H1 (cell line): ENCODE data around the gene MYLK2. TPM values are rescaled to one million over a fixed set of nuclear protein-coding genes. Genes with fewer than 3 reads are reported as not detected.

Experiments
- CTCF ChIA-PET: fragments of 300-600 bp; sonication (Branson Sonifier 250); formaldehyde crosslinking; loops from one replicate; lab custom pipeline; 2021; ENCODE audit not compliant: partially characterized antibody; lab: Charles Lee
- POLR2A ChIA-PET: fragments of 300-600 bp; sonication (Branson Sonifier 250); formaldehyde crosslinking; loops from one replicate; lab custom pipeline; 2021; ENCODE audit warnings: inconsistent platforms; ENCODE audit not compliant: partially characterized antibody; lab: Charles Lee
- DNase-seq, 2 experiments: peaks; one replicate each; pipeline versions ENCODE4 v3.0.0 to v3.0.0-alpha.2; 2010 to 2022; ENCODE audit warnings: low spot score in 2 of 2, low read depth in 1 of 2, mixed read lengths in 1 of 2
- FAIRE-seq: peaks from 2 replicates; lab custom pipeline; 2011; peaks lifted over from hg19 to GRCh38; lab: Jason Lieb, UNC
- H2AFZ ChIP-seq: 2 replicates; pipeline ENCODE4 v1.8.1; 2012; ENCODE audit warnings: low read length, inconsistent platforms
- H2AK5ac ChIP-seq: 2 replicates; pipeline ENCODE4 v1.6.1; 2013; ENCODE audit warnings: low read depth, low read length
- H2BK120ac ChIP-seq: replicated peaks from 2 replicates; pipeline ENCODE3; 2013; ENCODE audit warnings: low read depth, low read length, inconsistent platforms
- H2BK12ac ChIP-seq: 2 replicates; pipeline ENCODE4 v1.6.1; 2013; ENCODE audit warnings: low read depth, low read length
- H2BK15ac ChIP-seq: 2 replicates; pipeline ENCODE4 v1.6.1; 2013; ENCODE audit warnings: low read length
- H2BK20ac ChIP-seq: 2 replicates; pipeline ENCODE4 v1.6.1; 2013; ENCODE audit warnings: low read length
- H2BK5ac ChIP-seq: 2 replicates; pipeline ENCODE4 v1.6.1; 2013; ENCODE audit warnings: low read depth, low read length
- H3K14ac ChIP-seq: 2 replicates; pipeline ENCODE4 v1.6.1; 2013; ENCODE audit warnings: inconsistent platforms; ENCODE audit not compliant: insufficient read length
- H3K18ac ChIP-seq: 2 replicates; pipeline ENCODE4 v1.6.1; 2013; ENCODE audit warnings: low read length; ENCODE audit errors: extremely low read depth
- H3K23ac ChIP-seq: 2 replicates; pipeline ENCODE4 v1.6.1; 2013; ENCODE audit warnings: inconsistent platforms; ENCODE audit not compliant: insufficient read length
- H3K23me2 ChIP-seq: 2 replicates; pipeline ENCODE4 v1.6.1; 2013; ENCODE audit warnings: low read depth, low read length
- H3K27ac ChIP-seq: 2 replicates; pipeline ENCODE4 v1.6.1; 2011; ENCODE audit warnings: low read depth, low read length, inconsistent platforms
- H3K27me3 ChIP-seq, 4 experiments: replicated peaks in 1 of 4; 1 replicate in 1 of 4; 2 replicates in 3 of 4; pipeline versions ENCODE4 v1.6.1 to v1.8.1; 2011 to 2013; ENCODE audit warnings: low read length in 3 of 4, mild to moderate bottlenecking in 3 of 4, inconsistent platforms in 2 of 4, mixed read lengths in 2 of 4, moderate library complexity in 1 of 4; ENCODE audit not compliant: control insufficient read depth in 3 of 4, insufficient read depth in 3 of 4; ENCODE audit errors: extremely low read depth in 1 of 4
- H3K36me3 ChIP-seq, 4 experiments: 2 replicates each; pipeline versions ENCODE4 v1.6.1 to v1.8.1; 2011 to 2013; ENCODE audit warnings: mild to moderate bottlenecking in 4 of 4, low read length in 3 of 4, moderate library complexity in 2 of 4, control low read depth in 1 of 4, inconsistent platforms in 1 of 4; ENCODE audit not compliant: insufficient read depth in 4 of 4, control insufficient read depth in 2 of 4
- H3K4ac ChIP-seq: replicated peaks from 2 replicates; pipeline ENCODE3; 2013; ENCODE audit warnings: low read length, low read depth, mixed read lengths, inconsistent platforms; ENCODE audit not compliant: insufficient read length
- H3K4me1 ChIP-seq, 4 experiments: replicated peaks in 1 of 4; 1 replicate in 1 of 4; 2 replicates in 3 of 4; pipeline versions ENCODE4 v1.6.1 to v1.8.1; 2011 to 2013; ENCODE audit warnings: low read length in 3 of 4, inconsistent platforms in 2 of 4, mixed read lengths in 1 of 4; ENCODE audit not compliant: insufficient read depth in 4 of 4, control insufficient read depth in 3 of 4
- H3K4me2 ChIP-seq, 2 experiments: 2 replicates each; pipeline versions ENCODE4 v1.6.1 to v1.8.1; 2011 to 2013; ENCODE audit warnings: low read depth in 2 of 2, low read length in 2 of 2, control low read depth in 1 of 2, inconsistent platforms in 1 of 2, mild to moderate bottlenecking in 1 of 2; ENCODE audit not compliant: insufficient read depth in 1 of 2
- H3K4me3 ChIP-seq, 4 experiments: fragments of 200-600, 300-600 bp in 1 of 4; sonication (generic), shearing (Covaris generic), sonication (Bioruptor Twin) in 1 of 4; 2 replicates each; pipeline versions ENCODE4 v1.5.1 to v1.8.1; 2011 to 2016; ENCODE audit warnings: low read length in 4 of 4, low read depth in 3 of 4, control low read depth in 2 of 4, inconsistent platforms in 2 of 4, mild to moderate bottlenecking in 2 of 4, mixed read lengths in 1 of 4, moderate library complexity in 1 of 4; ENCODE audit not compliant: insufficient read depth in 2 of 4; ENCODE audit errors: extremely low read depth in 1 of 4
- H3K56ac ChIP-seq: replicated peaks from 2 replicates; pipeline ENCODE3; 2013; ENCODE audit warnings: low read depth, mild to moderate bottlenecking, mixed read lengths, low read length, inconsistent platforms; ENCODE audit not compliant: insufficient read length
- H3K79me1 ChIP-seq: 2 replicates; pipeline ENCODE4 v1.6.1; 2013; ENCODE audit warnings: low read depth, low read length, control low read depth
- H3K79me2 ChIP-seq, 2 experiments: 2 replicates each; pipeline versions ENCODE4 v1.6.1 to v1.8.1; 2012 to 2013; ENCODE audit warnings: low read length in 2 of 2, mild to moderate bottlenecking in 2 of 2, inconsistent platforms in 1 of 2; ENCODE audit not compliant: insufficient read depth in 2 of 2, control insufficient read depth in 1 of 2
- H3K9ac ChIP-seq, 4 experiments: replicated peaks in 1 of 4; 1 replicate in 1 of 4; 2 replicates in 3 of 4; pipeline versions ENCODE4 v1.6.1 to v1.8.1; 2011 to 2013; ENCODE audit warnings: low read depth in 3 of 4, low read length in 3 of 4, control low read depth in 2 of 4, mild to moderate bottlenecking in 2 of 4, moderate library complexity in 2 of 4, inconsistent platforms in 1 of 4; ENCODE audit errors: extremely low read depth in 1 of 4
- H3K9me3 ChIP-seq, 2 experiments: 2 replicates each; pipeline versions ENCODE4 v1.6.1 to v1.8.1; 2012 to 2013; ENCODE audit warnings: mild to moderate bottlenecking in 2 of 2, moderate library complexity in 2 of 2, control low read depth in 1 of 2, inconsistent platforms in 1 of 2, low read depth in 1 of 2, low read length in 1 of 2, mixed read lengths in 1 of 2; ENCODE audit not compliant: insufficient read depth in 2 of 2
- H4K20me1 ChIP-seq, 2 experiments: replicated peaks in 1 of 2; 2 replicates each; pipeline versions ENCODE3 to v1.8.1; 2011 to 2013; ENCODE audit warnings: inconsistent platforms in 2 of 2, low read length in 2 of 2, mild to moderate bottlenecking in 1 of 2; ENCODE audit not compliant: insufficient read depth in 2 of 2, control insufficient read depth in 1 of 2
- H4K5ac ChIP-seq: 2 replicates; pipeline ENCODE4 v1.6.1; 2013; ENCODE audit warnings: low read length, low read depth, mixed read lengths, inconsistent platforms; ENCODE audit not compliant: insufficient read length
- H4K8ac ChIP-seq: 2 replicates; pipeline ENCODE4 v1.8.0; 2013; ENCODE audit warnings: mild to moderate bottlenecking, moderate library complexity, low read length, inconsistent platforms; ENCODE audit not compliant: insufficient read depth; ENCODE audit errors: extremely low read depth
- H4K91ac ChIP-seq: replicated peaks from 2 replicates; pipeline ENCODE3; 2013; ENCODE audit warnings: low read length, mixed read lengths, inconsistent platforms; ENCODE audit not compliant: insufficient read length
- BACH1 ChIP-seq: IDR thresholded peaks from 2 replicates; pipeline ENCODE4 v1.6.1; 2012; ENCODE audit warnings: low read length, improper control_type of control experiment
- BRCA1 ChIP-seq: IDR thresholded peaks from 2 replicates; pipeline ENCODE4 v1.6.1; 2012; ENCODE audit warnings: low read depth, low read length, improper control_type of control experiment
- CEBPB ChIP-seq: IDR thresholded peaks from 2 replicates; pipeline ENCODE4 v1.6.1; 2012; ENCODE audit warnings: low read depth, low read length
- CHD2 ChIP-seq: IDR thresholded peaks from 2 replicates; pipeline ENCODE4 v1.6.1; 2012; ENCODE audit warnings: low read length, improper control_type of control experiment
- FOSL1 ChIP-seq: IDR thresholded peaks from 2 replicates; pipeline ENCODE4 v1.6.1; 2011; ENCODE audit warnings: mild to moderate bottlenecking, low read depth, low read length, moderate library complexity; ENCODE audit not compliant: insufficient read depth
- HDAC2 ChIP-seq, 2 experiments: fragments of 300-600 bp in 1 of 2; sonication (generic) in 1 of 2; IDR thresholded peaks; 2 replicates each; pipeline ENCODE4 v1.6.1; 2011 to 2012; ENCODE audit warnings: low read depth in 2 of 2, low read length in 2 of 2, mild to moderate bottlenecking in 2 of 2, moderate library complexity in 2 of 2, borderline replicate concordance in 1 of 2, inconsistent platforms in 1 of 2
- HDAC6 ChIP-seq: IDR thresholded peaks from one replicate; pipeline ENCODE4 v1.7.1; 2012; ENCODE audit warnings: low read depth, mild to moderate bottlenecking, inconsistent platforms, low read length, moderate library complexity
- JUN ChIP-seq: IDR thresholded peaks from 2 replicates; pipeline ENCODE4 v1.6.1; 2011; ENCODE audit warnings: low read depth, mild to moderate bottlenecking, improper control_type of control experiment, low read length
- MAFK ChIP-seq: IDR thresholded peaks from 2 replicates; pipeline ENCODE4 v1.6.1; 2012; ENCODE audit warnings: low read depth, mild to moderate bottlenecking, improper control_type of control experiment, low read length
- MAX ChIP-seq: IDR thresholded peaks from 2 replicates; pipeline ENCODE4 v1.6.1; 2012; ENCODE audit warnings: inconsistent platforms
- NRF1 ChIP-seq: IDR thresholded peaks from 2 replicates; pipeline ENCODE4 v1.6.1; 2011; ENCODE audit warnings: mild to moderate bottlenecking, low read depth, low read length, improper control_type of control experiment
- SIRT6 ChIP-seq: IDR thresholded peaks from one replicate; pipeline ENCODE4 v1.7.1; 2012; ENCODE audit warnings: low read length, inconsistent platforms
- SIX5 ChIP-seq: IDR thresholded peaks from 2 replicates; pipeline ENCODE4 v1.6.1; 2011; ENCODE audit warnings: mild to moderate bottlenecking, low read depth, low read length
- SP1 ChIP-seq: IDR thresholded peaks from 2 replicates; pipeline ENCODE4 v1.6.1; 2011; ENCODE audit warnings: low read depth, low read length
- SRF ChIP-seq: IDR thresholded peaks from 2 replicates; pipeline ENCODE4 v1.6.1; 2011; ENCODE audit warnings: mild to moderate bottlenecking, low read depth, low read length, moderate library complexity
- TCF12 ChIP-seq: IDR thresholded peaks from 2 replicates; pipeline ENCODE4 v1.6.1; 2011; ENCODE audit warnings: low read depth, mild to moderate bottlenecking, low read length
- WGBS, 2 experiments: shearing (Covaris generic) in 1 of 2; methylation state at CpG; one replicate each; pipeline versions ENCODE4 v1.1.6 to v1.1.7; 2013 to 2015; ENCODE audit warnings: low lambda C conversion rate in 2 of 2, mixed read lengths in 2 of 2, inconsistent platforms in 1 of 2, low coverage in 1 of 2, missing lambda C conversion rate in 1 of 2; ENCODE audit not compliant: insufficient replicate concordance in 2 of 2, insufficient coverage in 1 of 2, insufficient read length in 1 of 2; ENCODE audit errors: extremely low coverage in 1 of 2, missing lambda C conversion rate in 1 of 2; 5-methylcytosine and 5-hydroxymethylcytosine counted together
- polyA plus RNA-seq, 7 experiments: library from polyadenylated mRNA; depleted of rRNA in 3 of 7; stranded (reverse) in 5 of 7; unstranded in 2 of 7; fragments of >200 nt in 5 of 7; fragments of 200-250 nt in 2 of 7; gene quantifications; 1 replicate in 5 of 7; 2 replicates in 1 of 7; 4 replicates in 1 of 7; pipeline versions ENCODE4 v1.2.1 to v1.2.3, GENCODE V29; 2011 to 2013; ENCODE audit warnings: missing spikeins in 2 of 7, mixed read lengths in 2 of 7
- total RNA-seq: library from RNA; stranded (reverse); fragmentation: NEBNext Ultra II Directional; extraction: Animal tissue kit (Norgen Biotek cat#: 25700); gene quantifications from 2 replicates; pipeline ENCODE4 v1.2.1, GENCODE V29; 2021

MYLK2 gene
- total and polyA plus RNA-seq, 2 of the 8 experiments (the other 6 are each of a cell fraction or from before 2014, with no cell fraction given): 0.22 to 0.26 TPM

- H3K36me3 ChIP-seq: no peaks in the 10 kb centered on the region
- H3K56ac ChIP-seq: no peak overlapping the region
- no peak overlapping the region for H3K4ac ChIP-seq
- FAIRE-seq: peak; percentile 7
- peaks cover 4 to 38% (median 32%) of the 10 kb centered on the region in 4 experiments for H3K4me1 ChIP-seq
- no peaks in the 10 kb centered on the region for H3K79me1 ChIP-seq
- peaks cover 4% of the 10 kb centered on the region for H3K23me2 ChIP-seq
- H4K5ac ChIP-seq: no peak overlapping the region
- H3K27ac ChIP-seq: no peak overlapping the region
- no peak overlapping the region for H2BK120ac ChIP-seq
- H2BK5ac ChIP-seq: no peak overlapping the region
- peaks cover 0 to 6% (median 0%) of the 10 kb centered on the region in 4 experiments; a peak in 1 of 7 replicates for H3K27me3 ChIP-seq
- 79% methylated on average over 6 of the region's 6 CpGs; no CpG with 5 or more reads in 1 of the 2 experiments for WGBS, 2 experiments
- H2BK15ac ChIP-seq: no peak overlapping the region
- H4K91ac ChIP-seq: no peak overlapping the region
- POLR2A ChIA-PET: interaction anchor here (1.7 kb wide), 1 partner anchor 13 kb away, joined by 4 read pairs; no protein-coding TSS in a partner anchor
- H3K14ac ChIP-seq: no peak overlapping the region
- H2AFZ ChIP-seq: no peak overlapping the region
- H3K18ac ChIP-seq: no peak overlapping the region
- H2BK20ac ChIP-seq: no peak overlapping the region
- DNase-seq: no peak
- no peak overlapping the region for H3K9ac ChIP-seq
- no peak overlapping the region for H2AK5ac ChIP-seq
- H3K4me2 ChIP-seq: no peak overlapping the region
- H2BK12ac ChIP-seq: no peak overlapping the region
- no peak overlapping the region for H4K8ac ChIP-seq
- H3K4me3 ChIP-seq: no peak overlapping the region
- no peaks in the 10 kb centered on the region for H4K20me1 ChIP-seq
- H3K23ac ChIP-seq: no peak overlapping the region
- no peaks in the 10 kb centered on the region for H3K9me3 ChIP-seq
- CTCF ChIA-PET: interaction anchor here (0.7 to 4.0 kb wide), 9 partner anchors 9 to 185 kb away, joined by 3 to 24 read pairs (median 5); partner anchors contain the start of gene PDRG1
- no peaks in the 10 kb centered on the region for H3K79me2 ChIP-seq
- TF ChIP-seq FOSL1: no peak
- no peak for TF ChIP-seq JUN
- TF ChIP-seq HDAC2 (IDR thresholded peaks at IDR 0.05; ENCODE audit: borderline replicate concordance in 1 of 2, low read depth in 2 of 2, low read length in 2 of 2): no peak
- TF ChIP-seq SRF: no peak
- TF ChIP-seq CEBPB: no peak
- TF ChIP-seq SIX5: no peak
- TF ChIP-seq CHD2: no peak
- TF ChIP-seq MAX: no peak
- TF ChIP-seq MAFK: no peak
- no peak for TF ChIP-seq HDAC6
- TF ChIP-seq TCF12: no peak
- TF ChIP-seq NRF1: no peak
- TF ChIP-seq BRCA1: no peak
- TF ChIP-seq BACH1: no peak
- TF ChIP-seq SIRT6: no peak
- no peak for TF ChIP-seq SP1
These were observed 24.1 kb downstream of the MYLK2 start for GRCh38 chr20:31843288-31843687.
